Neural progenitor cell (in vitro differentiated cells): Measurements from ENCODE around the gene RAD51B. TPM values are rescaled to one million over a fixed set of nuclear protein-coding genes. Genes with fewer than 3 reads are reported as not detected.
"Not testable (repeated sequence)": the region's sequence is repeated elsewhere in the genome, so short reads cannot be mapped to it uniquely, and the experiment has no call there.

ENCODE experiments used
- DNase-seq: peaks from one replicate; pipeline ENCODE4 v3.0.0-alpha.2; 2016; ENCODE audit warnings: low spot score
- H2AFZ ChIP-seq: fragments of 200-600 bp; sonication (generic); replicated peaks from 2 replicates; pipeline ENCODE4 v1.6.1; 2016; ENCODE audit warnings: antibody characterized with exemption
- H3F3A ChIP-seq: fragments of 200-600 bp; sonication (generic); 2 replicates; pipeline ENCODE4 v1.6.1; 2016; ENCODE audit warnings: antibody characterized with exemption, low read depth
- H3K27ac ChIP-seq: fragments of 200-600 bp; sonication (generic); 2 replicates; pipeline ENCODE4 v1.5.1; 2016; ENCODE audit warnings: mild to moderate bottlenecking
- H3K27me3 ChIP-seq: fragments of 200-600 bp; sonication (generic); 2 replicates; pipeline ENCODE4 v1.6.1; 2016; ENCODE audit warnings: mild to moderate bottlenecking, moderate library complexity
- H3K36me3 ChIP-seq: fragments of 200-600 bp; sonication (generic); 2 replicates; pipeline ENCODE4 v1.5.1; 2016
- H3K4me1 ChIP-seq: fragments of 200-600 bp; sonication (generic); 2 replicates; pipeline ENCODE4 v1.6.1; 2016; ENCODE audit warnings: mixed run types
- H3K4me2 ChIP-seq: fragments of 200-600 bp; sonication (generic); 2 replicates; pipeline ENCODE4 v1.6.1; 2016
- H3K4me3 ChIP-seq: fragments of 200-600 bp; sonication (generic); 2 replicates; pipeline ENCODE4 v1.5.1; 2016
- H3K79me2 ChIP-seq: fragments of 200-600 bp; sonication (generic); 2 replicates; pipeline ENCODE4 v1.6.1; 2016; ENCODE audit warnings: low read depth
- H3K9ac ChIP-seq: fragments of 200-600 bp; sonication (generic); 2 replicates; pipeline ENCODE4 v1.6.1; 2016
- H3K9me3 ChIP-seq: fragments of 200-600 bp; sonication (generic); 2 replicates; pipeline ENCODE4 v1.5.1; 2016; ENCODE audit warnings: low read depth
- H4K20me1 ChIP-seq: fragments of 200-600 bp; sonication (generic); 2 replicates; pipeline ENCODE4 v1.6.1; 2016; ENCODE audit warnings: low read depth
- H3K27ac Mint-ChIP-seq: 3 replicates; pipeline ENCODE4 v1.8.0; 2021; ENCODE audit warnings: mixed read lengths
- H3K27me3 Mint-ChIP-seq: 2 replicates; pipeline ENCODE4 v1.8.0; 2022; ENCODE audit warnings: low read depth, mild to moderate bottlenecking, inconsistent platforms, moderate library complexity, mixed read lengths; ENCODE audit not compliant: insufficient read depth
- H3K36me3 Mint-ChIP-seq: 3 replicates; pipeline ENCODE4 v1.8.0; 2021; ENCODE audit warnings: mixed read lengths
- H3K4me1 Mint-ChIP-seq: 3 replicates; pipeline ENCODE4 v1.8.0; 2021; ENCODE audit warnings: mixed read lengths
- H3K4me3 Mint-ChIP-seq: 3 replicates; pipeline ENCODE4 v1.8.0; 2021; ENCODE audit warnings: mild to moderate bottlenecking, moderate library complexity, mixed read lengths
- H3K9me3 Mint-ChIP-seq: 3 replicates; pipeline ENCODE4 v1.8.0; 2020; ENCODE audit warnings: mixed read lengths
- CTCF ChIP-seq: fragments of 200-600 bp; sonication (generic); IDR thresholded peaks from 2 replicates; pipeline ENCODE4 v1.5.1; 2017; ENCODE audit warnings: antibody characterized with exemption, mild to moderate bottlenecking
- EZH2 ChIP-seq: fragments of 200-600 bp; sonication (generic); IDR thresholded peaks from 2 replicates; pipeline ENCODE4 v1.6.1; 2017; ENCODE audit warnings: antibody characterized with exemption, mild to moderate bottlenecking, moderate library complexity
- EZH2phosphoT487 ChIP-seq: fragments of 200-600 bp; sonication (generic); IDR thresholded peaks from 2 replicates; pipeline ENCODE4 v1.6.1; 2017; ENCODE audit warnings: antibody characterized with exemption
- total RNA-seq: library from RNA; depleted of rRNA; stranded (reverse); fragments of >200 nt; gene quantifications from 2 replicates; pipeline ENCODE4 v1.2.3, GENCODE V29; 2015; ENCODE audit warnings: low replicate concordance

Gene RAD51B
- total RNA-seq, 1 donor from 2014 or later, result 50.5 TPM

GRCh38 chr14:68760761-68761160 is 941.2 kb downstream of the RAD51B start:
- DNase-seq, result no peak
- Mint-ChIP-seq H3K27me3 (peaks cover 13% of the 10 kb centered on the region), H3K9me3 (peaks cover 3% of the 10 kb centered on the region), H3K4me3 (no peak overlapping the region), H3K36me3 (peaks cover 3% of the 10 kb centered on the region), H3K4me1 (peaks cover 52% of the 10 kb centered on the region), H3K27ac (no peak overlapping the region)
- H3F3A ChIP-seq, result no peaks in the 10 kb centered on the region
- H3K27me3 ChIP-seq, result no peaks in the 10 kb centered on the region
- no peak overlapping the region for H3K27ac ChIP-seq
- no peak overlapping the region for H3K4me3 ChIP-seq
- H3K4me2 ChIP-seq, result no peak overlapping the region
- H3K4me1 ChIP-seq, result peaks cover 9% of the 10 kb centered on the region
- H4K20me1 ChIP-seq, result no peaks in the 10 kb centered on the region
- no peaks in the 10 kb centered on the region for H3K9me3 ChIP-seq
- no peaks in the 10 kb centered on the region for H3K36me3 ChIP-seq
- TF ChIP-seq CTCF (no peak), EZH2 (no peak), EZH2phosphoT487 (no peak)
- H2AFZ ChIP-seq, result no peak overlapping the region
- H3K9ac ChIP-seq, result no peak overlapping the region
- no peaks in the 10 kb centered on the region for H3K79me2 ChIP-seq

- H3K4me3 ChIP-seq, result no peak overlapping the region
- Mint-ChIP-seq H3K4me1 (peaks cover 47% of the 10 kb centered on the region), H3K36me3 (peaks cover 3% of the 10 kb centered on the region), H3K27ac (no peak overlapping the region), H3K4me3 (no peak overlapping the region), H3K27me3 (peaks cover 10% of the 10 kb centered on the region), H3K9me3 (peaks cover 5% of the 10 kb centered on the region)
- no peaks in the 10 kb centered on the region for H3K9me3 ChIP-seq
- H3K4me2 ChIP-seq, result no peak overlapping the region
- H3K36me3 ChIP-seq, result no peaks in the 10 kb centered on the region
- H3K27ac ChIP-seq, result no peak overlapping the region
- no peaks in the 10 kb centered on the region for H4K20me1 ChIP-seq
- H2AFZ ChIP-seq, result no peak overlapping the region
- H3K9ac ChIP-seq, result no peak overlapping the region
- peaks cover 9% of the 10 kb centered on the region for H3K4me1 ChIP-seq
- no peaks in the 10 kb centered on the region for H3K79me2 ChIP-seq
- H3K27me3 ChIP-seq, result no peaks in the 10 kb centered on the region
- H3F3A ChIP-seq, result no peaks in the 10 kb centered on the region
- TF ChIP-seq EZH2 (no peak), EZH2phosphoT487 (no peak), CTCF (no peak)
- no peak for DNase-seq
These were observed 941.8 kb downstream of the RAD51B start for GRCh38 chr14:68761391-68761790.

GRCh38 chr14:68762953-68763764 is 943.6 kb downstream of the RAD51B start:
- Mint-ChIP-seq H3K27ac (peak overlapping the region; percentile 76), H3K4me1 (peaks cover 39% of the 10 kb centered on the region), H3K9me3 (peaks cover 5% of the 10 kb centered on the region), H3K27me3 (peaks cover 12% of the 10 kb centered on the region), H3K4me3 (no peak overlapping the region), H3K36me3 (peaks cover 3% of the 10 kb centered on the region)
- H3K4me2 ChIP-seq, result peak overlapping the region; percentile 39
- no peak overlapping the region for H3K4me3 ChIP-seq
- H3K79me2 ChIP-seq, result no peaks in the 10 kb centered on the region
- H3F3A ChIP-seq, result no peaks in the 10 kb centered on the region
- no peak overlapping the region for H3K9ac ChIP-seq
- H3K4me1 ChIP-seq, result peaks cover 9% of the 10 kb centered on the region
- DNase-seq, result peak; percentile 58
- no peaks in the 10 kb centered on the region for H3K9me3 ChIP-seq
- no peaks in the 10 kb centered on the region for H4K20me1 ChIP-seq
- no peaks in the 10 kb centered on the region for H3K27me3 ChIP-seq
- peak overlapping the region; percentile 83 for H2AFZ ChIP-seq
- no peak for TF ChIP-seq EZH2
- peak; percentile 11 for TF ChIP-seq CTCF
- no peaks in the 10 kb centered on the region for H3K36me3 ChIP-seq
- H3K27ac ChIP-seq, result no peak overlapping the region

- H3K9ac ChIP-seq, H4K20me1 ChIP-seq, H3K9me3 Mint-ChIP-seq, H3K4me3 Mint-ChIP-seq, H3K9me3 ChIP-seq, H3K27ac ChIP-seq, H3K27me3 ChIP-seq, H3F3A ChIP-seq, H3K4me1 ChIP-seq, DNase-seq, H3K79me2 ChIP-seq, H3K36me3 ChIP-seq, H3K4me3 ChIP-seq, H3K4me2 ChIP-seq, H2AFZ ChIP-seq, H3K36me3 Mint-ChIP-seq: not testable (repeated sequence)
- Mint-ChIP-seq H3K4me1 (peaks cover 35% of the 10 kb centered on the region), H3K27ac (peak overlapping the region; percentile 37), H3K27me3 (peaks cover 11% of the 10 kb centered on the region)
These were observed 944.3 kb downstream of the RAD51B start for GRCh38 chr14:68763843-68764242.
